MCF 10A (cell line): ENCODE data around the gene MYO1E. TPM values are rescaled to one million over a fixed set of nuclear protein-coding genes. Genes with fewer than 3 reads are reported as not detected.
"Not testable (repeated sequence)": the region's sequence is repeated elsewhere in the genome, so short reads cannot be mapped to it uniquely, and the experiment has no call there.

ENCODE experiments used
- BruUV-seq: library from RNA; stranded (reverse); fragments of 400-500 nt; replicated peaks from 2 replicates; lab custom pipeline; 2021; lab: Mats Ljungman, UMichigan
- CTCF ChIA-PET: fragments of 300-600 bp; sonication (Branson Sonifier 250); formaldehyde crosslinking; extraction: SDS; loops from one replicate; lab custom pipeline; 2021; ENCODE audit warnings: antibody characterized with exemption, inconsistent platforms; lab: Yijun Ruan, JAX
- POLR2A ChIA-PET: fragments of 300-600, 350-650 bp; sonication (Branson Sonifier 250); formaldehyde crosslinking; extraction: SDS; loops from one replicate; lab custom pipeline; 2020; ENCODE audit warnings: antibody characterized with exemption, inconsistent platforms; lab: Yijun Ruan, JAX
- DNase-seq: peaks from one replicate; pipeline ENCODE4 v3.0.0-alpha.2; 2018; ENCODE audit not compliant: unreplicated experiment
- H3K27ac Mint-ChIP-seq: one replicate; pipeline ENCODE4 v1.8.0; 2022; ENCODE audit warnings: mild to moderate bottlenecking, low read depth, mixed read lengths; ENCODE audit not compliant: unreplicated experiment
- H3K27me3 Mint-ChIP-seq: one replicate; pipeline ENCODE4 v1.8.0; 2022; ENCODE audit warnings: mixed read lengths; ENCODE audit not compliant: insufficient read depth, unreplicated experiment
- H3K36me3 Mint-ChIP-seq: one replicate; pipeline ENCODE4 v1.8.0; 2022; ENCODE audit warnings: mild to moderate bottlenecking, moderate library complexity, mixed read lengths; ENCODE audit not compliant: insufficient read depth, unreplicated experiment
- H3K4me1 Mint-ChIP-seq: one replicate; pipeline ENCODE4 v1.8.0; 2022; ENCODE audit warnings: mixed read lengths; ENCODE audit not compliant: insufficient read depth, unreplicated experiment
- H3K4me3 Mint-ChIP-seq: one replicate; pipeline ENCODE4 v1.8.0; 2022; ENCODE audit warnings: mild to moderate bottlenecking, moderate library complexity, mixed read lengths; ENCODE audit not compliant: unreplicated experiment
- H3K9me3 Mint-ChIP-seq: one replicate; pipeline ENCODE4 v1.8.0; 2022; ENCODE audit warnings: mixed read lengths; ENCODE audit not compliant: unreplicated experiment
- intact Hi-C: fragments of 100-400 bp; cut with micrococcal nuclease; formaldehyde crosslinking; loops from 2 replicates; pipeline ENCODE4 v1.14.1; 2022
- total RNA-seq: library from RNA; stranded (reverse); gene quantifications from 2 replicates; pipeline ENCODE4 v1.2.3, GENCODE V29; 2022
- TF ChIP-seq, protein P1 (sequence below): fragments of 200-600 bp; IDR thresholded peaks from one replicate; pipeline ENCODE4 v1.8.0; 2022; ENCODE audit warnings: antibody characterized with exemption, mild to moderate bottlenecking; ENCODE audit not compliant: unreplicated experiment

Gene MYO1E
- total RNA-seq, 1 experiment from 2014 or later: 121 TPM

DNA sequence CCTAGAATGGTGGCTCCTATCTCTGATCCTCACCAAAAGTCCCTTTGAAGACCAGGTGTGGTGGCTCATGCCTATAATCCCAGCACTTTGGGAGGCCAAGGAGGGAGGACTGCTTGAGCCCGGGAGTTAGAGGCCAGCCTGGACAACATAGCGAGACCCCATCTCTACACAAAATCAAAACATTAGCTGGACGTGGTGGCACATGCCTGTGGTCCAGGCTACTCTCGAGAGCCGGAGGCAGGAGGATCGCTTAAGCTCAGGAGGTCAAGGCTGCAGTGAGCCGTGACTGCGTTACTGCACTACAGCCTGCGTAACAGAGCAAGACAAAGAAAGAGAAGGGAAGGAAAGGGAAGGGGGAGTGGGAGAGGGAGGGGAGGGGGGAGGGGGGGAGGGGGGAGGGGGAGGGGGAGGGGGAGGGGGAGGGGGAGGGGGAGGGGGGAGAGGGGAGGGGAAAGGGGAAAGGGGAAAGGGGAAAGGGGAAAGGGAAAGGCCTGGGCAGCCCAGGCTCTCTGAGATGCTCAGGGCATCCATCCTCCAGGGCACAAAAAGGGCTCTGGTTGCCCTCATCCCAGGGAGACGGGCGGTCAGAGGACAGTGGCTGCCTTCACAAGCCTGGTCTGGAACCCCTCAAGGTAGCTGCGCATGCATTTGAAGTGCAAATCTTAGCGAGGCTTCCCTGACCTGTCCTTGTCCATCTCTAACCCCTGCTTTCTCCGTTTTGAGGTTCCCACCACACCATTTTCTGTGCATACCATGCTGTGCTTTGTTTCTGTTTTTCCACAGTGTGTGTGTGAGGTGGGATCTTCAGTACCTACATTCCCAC lies 89.9 kb downstream of the MYO1E start:
- no TSS peak for BruUV-seq
- CTCF ChIA-PET: interaction anchor here (0.7 to 3.7 kb wide), 5 partner anchors 12 to 55 kb away, joined by 3 to 26 read pairs (median 4); no protein-coding TSS in a partner anchor
- Mint-ChIP-seq H3K9me3 (no peaks in the 10 kb centered on the region), H3K36me3 (peaks cover 4% of the 10 kb centered on the region), H3K27me3 (no peaks in the 10 kb centered on the region), H3K4me1 (peaks cover 35% of the 10 kb centered on the region), H3K4me3 (no peak overlapping the region), H3K27ac (no peak overlapping the region)
- no peak for DNase-seq
- POLR2A ChIA-PET: interaction anchor here (0.6 to 5.1 kb wide), 11 partner anchors 14 to 122 kb away, joined by 3 to 120 read pairs (median 12); partner anchors contain the start of gene MYO1E
- TF ChIP-seq, protein P1, sequence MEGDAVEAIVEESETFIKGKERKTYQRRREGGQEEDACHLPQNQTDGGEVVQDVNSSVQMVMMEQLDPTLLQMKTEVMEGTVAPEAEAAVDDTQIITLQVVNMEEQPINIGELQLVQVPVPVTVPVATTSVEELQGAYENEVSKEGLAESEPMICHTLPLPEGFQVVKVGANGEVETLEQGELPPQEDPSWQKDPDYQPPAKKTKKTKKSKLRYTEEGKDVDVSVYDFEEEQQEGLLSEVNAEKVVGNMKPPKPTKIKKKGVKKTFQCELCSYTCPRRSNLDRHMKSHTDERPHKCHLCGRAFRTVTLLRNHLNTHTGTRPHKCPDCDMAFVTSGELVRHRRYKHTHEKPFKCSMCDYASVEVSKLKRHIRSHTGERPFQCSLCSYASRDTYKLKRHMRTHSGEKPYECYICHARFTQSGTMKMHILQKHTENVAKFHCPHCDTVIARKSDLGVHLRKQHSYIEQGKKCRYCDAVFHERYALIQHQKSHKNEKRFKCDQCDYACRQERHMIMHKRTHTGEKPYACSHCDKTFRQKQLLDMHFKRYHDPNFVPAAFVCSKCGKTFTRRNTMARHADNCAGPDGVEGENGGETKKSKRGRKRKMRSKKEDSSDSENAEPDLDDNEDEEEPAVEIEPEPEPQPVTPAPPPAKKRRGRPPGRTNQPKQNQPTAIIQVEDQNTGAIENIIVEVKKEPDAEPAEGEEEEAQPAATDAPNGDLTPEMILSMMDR: no peak
- intact Hi-C loops: no loop called here

- intact Hi-C loops: no loop called here
- no peaks in the 10 kb centered on the region for H3K9me3 Mint-ChIP-seq
- ChIA-PET CTCF (interaction anchor here (1.1 kb wide), 1 partner anchor 112 kb away, joined by 4 read pairs; no protein-coding TSS in a partner anchor), POLR2A (interaction anchor here (0.7 kb wide), 1 partner anchor 33 kb away, joined by 3 read pairs; no protein-coding TSS in a partner anchor)
- peaks cover 38% of the 10 kb centered on the region for H3K4me1 Mint-ChIP-seq
- no peak for DNase-seq
- TF ChIP-seq, protein P1: no peak
- peaks cover 5% of the 10 kb centered on the region for H3K36me3 Mint-ChIP-seq
- no peak overlapping the region for H3K27ac Mint-ChIP-seq
- no peak overlapping the region for H3K4me3 Mint-ChIP-seq
- BruUV-seq: no TSS peak
- no peaks in the 10 kb centered on the region for H3K27me3 Mint-ChIP-seq
Observed at GRCh38 chr15:59281699-59282098, 91.0 kb downstream of the MYO1E start.

- TF ChIP-seq, protein P1: no peak
- H3K36me3 Mint-ChIP-seq: peaks cover 10% of the 10 kb centered on the region
- intact Hi-C loops: no loop called here
- no peaks in the 10 kb centered on the region for H3K9me3 Mint-ChIP-seq
- no peaks in the 10 kb centered on the region for H3K27me3 Mint-ChIP-seq
- no TSS peak for BruUV-seq
- CTCF ChIA-PET: interaction anchor here (0.6 to 1.1 kb wide), 4 partner anchors 23 to 111 kb away, joined by 3 to 4 read pairs (median 4); no protein-coding TSS in a partner anchor
- POLR2A ChIA-PET: interaction anchor here (1.2 to 2.3 kb wide), 3 partner anchors 15 to 90 kb away, joined by 4 to 9 read pairs (median 5); no protein-coding TSS in a partner anchor
- peak overlapping the region; percentile 13 for H3K27ac Mint-ChIP-seq
- peaks cover 38% of the 10 kb centered on the region for H3K4me1 Mint-ChIP-seq
- H3K4me3 Mint-ChIP-seq: no peak overlapping the region
- DNase-seq: no peak
Observed at GRCh38 chr15:59280855-59281254, 91.8 kb downstream of the MYO1E start.

- BruUV-seq, H3K27ac Mint-ChIP-seq, H3K4me3 Mint-ChIP-seq, H3K9me3 Mint-ChIP-seq, intact Hi-C loops, DNase-seq, H3K27me3 Mint-ChIP-seq: not testable (repeated sequence)
- ChIA-PET POLR2A (interaction anchor here (0.6 to 2.3 kb wide), 4 partner anchors 16 to 91 kb away, joined by 3 to 9 read pairs (median 4); no protein-coding TSS in a partner anchor), CTCF (interaction anchor here (0.6 to 1.4 kb wide), 2 partner anchors 33 to 36 kb away, joined by 4 to 6 read pairs; no protein-coding TSS in a partner anchor)
- Mint-ChIP-seq H3K36me3 (peaks cover 10% of the 10 kb centered on the region), H3K4me1 (peaks cover 37% of the 10 kb centered on the region)
Observed at GRCh38 chr15:59280292-59280691, 92.4 kb downstream of the MYO1E start.
